ENCODE results near the gene GBGT1.

Gene GBGT1

GRCh38 chr9:133160742-133161546 lies 2.8 kb downstream of the GBGT1 start:
- no peak overlapping the region for H3K4me3 ChIP-seq (ENCODE audit: insufficient read depth, low read length, poor library complexity, severe bottlenecking)
- H3K27me3 ChIP-seq (ENCODE audit: low read length): no peaks in the 10 kb centered on the region
- H3F3A ChIP-seq (ENCODE audit: insufficient read depth): no peaks in the 10 kb centered on the region
- H2AFZ ChIP-seq (ENCODE audit: low read depth, low read length, severe bottlenecking): no peak overlapping the region
- H4K20me1 ChIP-seq (ENCODE audit: low read depth, low read length): no peaks in the 10 kb centered on the region
- H3K79me2 ChIP-seq (ENCODE audit: insufficient read depth, low read length): no peaks in the 10 kb centered on the region
- no peak overlapping the region for H3K27ac ChIP-seq (ENCODE audit: low read depth, low read length)
- H3K36me3 ChIP-seq (ENCODE audit: low read length): no peaks in the 10 kb centered on the region
- peak; percentile 58 for TF ChIP-seq CTCF (IDR thresholded peaks at IDR 0.05; ENCODE audit: insufficient read depth, low read length, poor library complexity, severe bottlenecking)
- TF ChIP-seq EZH2phosphoT487 (conservative IDR thresholded peaks at IDR 0.05; ENCODE audit: low read length): no peak
- no peak overlapping the region for H3K9ac ChIP-seq (ENCODE audit: low read length)
- H3K9me3 ChIP-seq (ENCODE audit: insufficient read depth, low read length): no peaks in the 10 kb centered on the region
- H3K9me2 ChIP-seq (replicated peaks; ENCODE audit: insufficient read depth, low read length): no peaks in the 10 kb centered on the region
- H3K4me2 ChIP-seq (ENCODE audit: low read depth, low read length, poor library complexity, severe bottlenecking): no peak overlapping the region

GRCh38 chr9:133158695-133159094 lies 5.0 kb downstream of the GBGT1 start:
- H3F3A ChIP-seq (ENCODE audit: insufficient read depth): no peaks in the 10 kb centered on the region
- no peak overlapping the region for H3K4me2 ChIP-seq (ENCODE audit: low read depth, low read length, poor library complexity, severe bottlenecking)
- no peak overlapping the region for H2AFZ ChIP-seq (ENCODE audit: low read depth, low read length, severe bottlenecking)
- H3K9ac ChIP-seq (ENCODE audit: low read length): no peak overlapping the region
- no peaks in the 10 kb centered on the region for H3K9me3 ChIP-seq (ENCODE audit: insufficient read depth, low read length)
- no peaks in the 10 kb centered on the region for H3K36me3 ChIP-seq (ENCODE audit: low read length)
- no peaks in the 10 kb centered on the region for H3K79me2 ChIP-seq (ENCODE audit: insufficient read depth, low read length)
- H3K9me2 ChIP-seq (replicated peaks; ENCODE audit: insufficient read depth, low read length): no peaks in the 10 kb centered on the region
- no peak overlapping the region for H3K27ac ChIP-seq (ENCODE audit: low read depth, low read length)
- TF ChIP-seq EZH2phosphoT487 (conservative IDR thresholded peaks at IDR 0.05; ENCODE audit: low read length): no peak
- TF ChIP-seq CTCF (IDR thresholded peaks at IDR 0.05; ENCODE audit: insufficient read depth, low read length, poor library complexity, severe bottlenecking): no peak
- H3K27me3 ChIP-seq (ENCODE audit: low read length): no peaks in the 10 kb centered on the region
- no peak overlapping the region for H3K4me3 ChIP-seq (ENCODE audit: insufficient read depth, low read length, poor library complexity, severe bottlenecking)
- H4K20me1 ChIP-seq (ENCODE audit: low read depth, low read length): no peaks in the 10 kb centered on the region

- H3K36me3 ChIP-seq (ENCODE audit: low read length): no peaks in the 10 kb centered on the region
- H3K27ac ChIP-seq (ENCODE audit: low read depth, low read length): no peak overlapping the region
- no peak overlapping the region for H2AFZ ChIP-seq (ENCODE audit: low read depth, low read length, severe bottlenecking)
- no peaks in the 10 kb centered on the region for H4K20me1 ChIP-seq (ENCODE audit: low read depth, low read length)
- no peaks in the 10 kb centered on the region for H3K9me2 ChIP-seq (replicated peaks; ENCODE audit: insufficient read depth, low read length)
- no peak overlapping the region for H3K4me3 ChIP-seq (ENCODE audit: insufficient read depth, low read length, poor library complexity, severe bottlenecking)
- TF ChIP-seq EZH2phosphoT487 (conservative IDR thresholded peaks at IDR 0.05; ENCODE audit: low read length) (no peak), CTCF (IDR thresholded peaks at IDR 0.05; ENCODE audit: insufficient read depth, low read length, poor library complexity, severe bottlenecking) (no peak)
- H3F3A ChIP-seq (ENCODE audit: insufficient read depth): no peaks in the 10 kb centered on the region
- H3K9me3 ChIP-seq (ENCODE audit: insufficient read depth, low read length): no peaks in the 10 kb centered on the region
- no peak overlapping the region for H3K9ac ChIP-seq (ENCODE audit: low read length)
- H3K79me2 ChIP-seq (ENCODE audit: insufficient read depth, low read length): no peaks in the 10 kb centered on the region
- no peak overlapping the region for H3K4me2 ChIP-seq (ENCODE audit: low read depth, low read length, poor library complexity, severe bottlenecking)
- H3K27me3 ChIP-seq (ENCODE audit: low read length): no peaks in the 10 kb centered on the region
Measured at GRCh38 chr9:133155156-133155555, 8.6 kb downstream of the GBGT1 start.

All from SU-DHL-6 (cell line).